HuH-7 (cell line): ENCODE results near the gene CARD10.

Experiments
- DNase-seq: peaks from one replicate; pipeline ENCODE4 v3.0.0; 2011; ENCODE audit warnings: low spot score

CARD10 gene

DNA sequence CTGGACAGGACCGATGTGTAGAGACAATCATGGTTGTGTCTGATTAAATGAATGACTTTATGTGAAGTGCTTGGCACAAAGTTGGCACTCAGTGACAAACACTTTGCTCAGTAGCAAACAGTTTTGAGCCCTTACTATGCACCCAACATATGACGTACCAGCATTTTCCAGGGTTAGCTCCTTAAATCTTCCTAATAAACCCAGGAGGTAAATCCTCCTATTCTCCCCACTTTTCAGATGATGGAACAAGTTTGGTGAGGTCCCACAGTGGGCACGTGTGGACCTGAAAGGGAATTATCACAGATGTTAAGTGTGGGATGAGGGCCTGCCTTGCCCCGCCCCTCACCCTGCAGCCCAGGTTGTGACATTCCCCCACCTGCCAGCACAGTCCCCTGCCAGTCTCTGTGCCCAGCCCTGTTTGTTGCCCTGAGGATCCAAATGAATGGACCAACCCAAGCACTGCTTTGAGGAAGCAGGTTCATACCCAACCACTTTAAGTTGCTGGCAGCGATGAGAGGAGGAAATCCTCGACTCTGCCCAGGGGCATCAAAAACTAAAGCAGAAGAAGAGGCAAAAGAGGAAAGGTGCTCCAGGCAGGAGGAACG is 6.6 kb upstream of the CARD10 start:
- DNase-seq, result no peak

DNA sequence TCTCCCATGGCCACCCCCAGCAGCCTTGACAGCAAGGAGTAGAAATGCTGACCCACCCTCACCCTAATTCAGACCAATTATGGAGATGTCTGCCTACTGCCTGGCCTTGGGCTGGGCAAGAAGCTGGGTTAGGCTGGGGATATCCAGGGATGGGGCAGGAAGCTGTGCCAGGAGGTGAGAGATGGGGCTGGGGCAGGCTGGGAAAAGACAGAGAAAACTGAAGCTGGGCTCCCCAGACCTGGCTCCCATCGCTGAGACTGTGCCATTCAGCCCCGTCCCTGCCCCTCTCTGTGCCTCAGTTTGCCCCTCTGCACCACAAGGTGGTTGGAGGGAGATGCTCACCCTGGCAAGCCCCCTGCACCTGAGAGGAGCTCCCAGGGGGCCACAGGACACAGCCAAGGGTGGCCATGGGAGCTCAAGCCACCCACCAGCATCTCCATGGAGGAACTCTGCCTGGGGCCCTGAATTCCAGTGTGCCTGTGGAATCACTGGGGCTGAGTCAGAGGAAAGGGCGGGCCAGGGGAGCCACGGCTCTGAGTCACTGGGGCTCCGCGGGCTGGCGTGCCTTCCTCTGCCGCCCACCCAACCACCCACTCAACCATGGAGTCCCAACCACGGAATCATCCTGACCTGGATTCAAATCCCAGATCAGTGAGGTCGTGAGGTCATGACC is 6.0 kb upstream of the CARD10 start:
- no peak for DNase-seq

DNA sequence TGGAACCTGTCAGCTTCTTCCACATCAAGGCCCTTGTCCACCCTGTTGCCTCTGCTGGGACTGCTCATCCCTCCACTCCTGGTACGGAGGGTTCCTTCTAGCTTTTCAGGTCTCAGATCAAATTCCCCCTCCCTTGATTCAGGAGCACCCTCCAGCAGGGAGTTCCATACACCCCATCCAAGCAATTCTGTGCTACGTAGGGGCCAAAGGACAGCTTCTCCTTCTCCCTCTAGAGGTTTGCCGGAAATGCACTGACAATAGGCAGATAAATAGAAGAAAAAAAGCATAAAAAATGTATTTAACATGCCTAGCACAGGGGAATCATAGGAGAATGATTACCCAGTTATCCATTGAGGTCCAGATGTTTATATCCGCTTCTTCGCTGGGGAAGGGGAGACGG is 3.3 kb upstream of the CARD10 start:
- DNase-seq, result no peak

DNA sequence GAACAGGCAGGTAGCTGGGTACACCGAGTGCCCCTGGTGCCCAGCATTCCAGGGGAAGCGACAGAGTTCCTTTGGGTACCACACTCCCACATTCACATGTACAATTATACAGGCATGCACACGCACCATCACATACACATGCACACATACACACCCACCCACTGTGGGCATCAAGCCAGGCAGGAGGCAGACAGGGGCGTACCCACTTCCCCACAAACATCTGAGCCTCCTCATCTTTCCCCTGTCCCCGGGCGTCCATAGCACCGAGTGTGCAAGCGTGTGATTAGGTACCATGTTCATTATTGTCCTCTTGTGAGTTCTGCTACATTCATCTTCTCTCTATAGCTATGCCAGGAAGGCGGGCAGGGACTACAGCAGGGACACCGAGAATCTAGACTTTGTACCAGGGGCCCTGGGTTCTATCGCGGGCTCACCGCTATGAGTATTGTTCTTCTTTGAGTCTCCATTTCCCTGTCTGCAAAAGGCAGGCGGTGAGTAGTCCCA is 2.1 kb upstream of the CARD10 start:
- DNase-seq, result no peak

DNA sequence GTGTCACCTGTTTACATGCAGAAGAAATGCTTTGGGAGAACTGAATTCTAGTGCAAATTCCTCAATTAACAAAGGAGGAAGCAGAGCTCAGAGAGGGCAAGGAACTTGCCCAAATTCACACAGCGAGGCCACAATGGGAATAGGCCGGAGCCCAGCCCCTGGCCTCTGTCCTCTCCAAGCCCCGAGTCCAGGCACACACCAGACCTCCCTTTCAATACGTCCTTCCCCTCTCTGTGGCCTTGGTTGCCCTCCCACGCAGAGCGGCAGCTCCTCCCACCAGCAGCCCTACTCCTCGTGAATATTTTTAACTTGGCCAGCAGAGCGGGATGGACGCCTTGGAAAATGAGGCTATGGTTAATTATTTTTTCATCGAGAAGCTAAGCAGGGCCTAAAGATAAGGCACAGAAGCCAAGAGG is 1.6 kb upstream of the CARD10 start:
- DNase-seq, result no peak

DNA sequence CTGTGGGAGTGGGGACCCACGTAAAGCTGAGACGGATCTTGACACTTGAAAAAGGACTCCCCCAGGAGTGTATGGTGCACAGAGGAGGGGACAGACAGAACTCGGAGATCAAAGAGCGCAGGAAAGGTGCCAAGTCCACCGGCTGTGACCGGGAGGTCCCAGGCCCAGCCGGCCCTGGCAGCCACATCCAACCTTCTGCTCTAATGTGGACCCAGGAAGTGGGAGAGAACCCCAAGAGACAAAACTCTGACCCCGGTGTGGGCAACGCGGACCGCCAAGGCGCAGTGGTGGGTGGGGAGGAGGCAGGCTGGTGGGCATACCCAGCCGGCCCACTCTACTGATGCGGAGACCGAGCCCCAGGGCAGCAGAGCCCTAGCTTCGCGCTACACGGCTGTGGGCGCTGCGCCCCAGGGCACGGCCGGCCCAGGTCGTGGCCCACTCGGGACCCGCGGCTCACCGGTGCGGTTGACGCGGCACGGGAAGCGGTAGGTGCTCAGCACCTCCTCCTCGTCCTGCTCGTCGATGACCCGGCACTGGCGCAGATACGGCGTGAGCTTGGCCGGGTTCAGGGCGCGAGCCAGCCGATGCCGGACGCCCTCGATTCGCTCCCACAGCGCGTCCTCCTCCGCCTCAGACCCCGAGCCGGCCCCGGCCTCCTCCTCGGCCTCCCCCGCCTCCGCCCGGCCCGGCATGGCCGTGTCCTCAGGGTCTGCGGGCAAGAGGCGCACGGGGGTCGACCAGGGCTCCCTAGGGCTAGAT is 527 bp downstream of the CARD10 start:
- DNase-seq, result no peak

DNA sequence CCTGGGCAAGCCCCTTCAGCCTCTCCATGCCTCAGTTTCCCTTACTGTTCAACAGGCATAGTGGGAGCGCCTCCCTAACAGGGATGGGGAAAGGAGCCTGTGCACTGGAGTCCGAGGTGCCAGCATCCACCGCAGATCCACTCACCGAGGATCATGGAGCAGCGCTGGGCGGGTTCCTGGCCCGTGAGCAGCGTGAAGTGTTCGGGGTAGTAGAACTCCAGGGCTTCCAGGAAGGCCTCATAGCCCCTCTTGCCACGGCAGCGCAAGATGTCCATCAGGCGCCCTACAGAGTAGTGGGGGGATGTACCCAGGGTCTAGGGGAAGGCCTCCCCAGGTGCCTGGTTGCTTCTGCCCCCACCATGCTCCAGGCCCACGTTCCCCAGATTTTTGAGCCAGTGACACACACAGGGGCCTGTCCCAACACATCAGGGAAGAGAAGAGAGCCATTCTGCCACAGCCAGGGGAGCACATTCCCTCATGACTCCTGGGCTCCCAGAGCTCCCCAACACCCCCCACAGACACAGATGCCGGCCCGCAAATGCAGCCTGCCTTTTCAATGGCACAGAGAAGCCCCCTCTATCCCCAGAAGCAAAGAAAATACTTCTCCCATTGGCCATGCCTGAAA is 1.3 kb downstream of the CARD10 start:
- no peak for DNase-seq

DNA sequence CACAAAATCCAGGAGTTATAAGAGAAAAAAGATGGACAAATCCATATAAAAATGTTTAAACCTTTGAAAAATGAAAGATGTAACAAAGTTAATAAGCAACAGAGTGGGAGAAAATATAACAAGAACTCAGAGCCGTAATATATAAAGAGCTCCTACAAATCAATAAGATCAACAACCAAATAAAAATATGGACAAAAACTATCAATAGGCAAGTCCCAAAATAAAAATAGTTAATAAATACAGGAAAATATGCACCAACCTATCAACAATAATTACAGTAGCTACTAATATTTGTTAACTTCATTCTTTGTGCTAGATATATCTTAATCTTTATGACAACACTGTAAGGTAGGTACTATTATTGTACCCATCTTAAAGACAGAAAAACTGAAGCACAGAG is 2.8 kb downstream of the CARD10 start:
- DNase-seq, result no peak

DNA sequence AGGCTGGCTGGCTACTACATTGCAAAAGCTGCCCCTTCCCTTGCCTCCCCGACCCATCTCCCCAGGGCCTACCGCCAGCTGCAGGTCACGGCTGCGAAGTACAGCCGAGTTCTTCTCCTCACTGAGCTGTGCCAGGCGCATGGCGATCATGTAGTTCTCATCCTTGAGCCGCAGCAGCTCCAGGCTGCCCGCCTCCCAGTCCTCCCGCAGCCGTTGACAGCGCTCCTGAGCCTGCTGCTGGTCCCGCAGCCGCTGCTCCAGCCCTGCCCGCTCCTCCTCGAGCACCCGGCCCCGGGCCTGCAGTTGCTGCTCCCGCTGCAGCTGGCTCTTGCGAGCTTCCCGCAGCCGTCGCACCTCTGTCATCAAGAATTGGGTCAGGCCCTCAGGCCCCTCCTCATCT is 3.3 kb downstream of the CARD10 start:
- no peak for DNase-seq

DNA sequence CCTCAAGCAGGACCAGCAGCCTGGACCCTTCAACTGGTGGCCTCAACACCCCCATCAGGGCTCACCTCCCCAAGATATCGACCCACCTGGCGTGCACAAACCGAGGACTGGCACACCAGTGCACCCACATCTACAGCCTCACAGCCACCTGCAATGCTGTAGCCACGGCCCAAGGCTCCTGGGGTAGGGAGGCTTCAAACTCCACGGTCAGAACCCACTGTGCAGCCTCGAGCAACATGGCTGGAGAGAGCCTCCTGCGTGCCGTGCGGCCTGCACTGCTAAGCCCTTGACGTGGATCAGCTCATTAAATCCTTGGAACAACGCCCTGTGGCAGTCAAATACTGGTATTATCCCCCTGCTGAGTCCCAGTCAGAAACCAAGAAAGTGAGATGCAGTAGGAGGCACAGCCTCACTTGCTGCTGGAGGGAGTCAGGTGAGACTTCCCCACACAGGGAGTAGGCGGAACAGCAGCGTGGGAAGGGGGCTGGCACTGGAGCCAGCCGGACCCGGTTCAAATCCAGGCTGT is 4.6 kb downstream of the CARD10 start:
- DNase-seq, result no peak

DNA sequence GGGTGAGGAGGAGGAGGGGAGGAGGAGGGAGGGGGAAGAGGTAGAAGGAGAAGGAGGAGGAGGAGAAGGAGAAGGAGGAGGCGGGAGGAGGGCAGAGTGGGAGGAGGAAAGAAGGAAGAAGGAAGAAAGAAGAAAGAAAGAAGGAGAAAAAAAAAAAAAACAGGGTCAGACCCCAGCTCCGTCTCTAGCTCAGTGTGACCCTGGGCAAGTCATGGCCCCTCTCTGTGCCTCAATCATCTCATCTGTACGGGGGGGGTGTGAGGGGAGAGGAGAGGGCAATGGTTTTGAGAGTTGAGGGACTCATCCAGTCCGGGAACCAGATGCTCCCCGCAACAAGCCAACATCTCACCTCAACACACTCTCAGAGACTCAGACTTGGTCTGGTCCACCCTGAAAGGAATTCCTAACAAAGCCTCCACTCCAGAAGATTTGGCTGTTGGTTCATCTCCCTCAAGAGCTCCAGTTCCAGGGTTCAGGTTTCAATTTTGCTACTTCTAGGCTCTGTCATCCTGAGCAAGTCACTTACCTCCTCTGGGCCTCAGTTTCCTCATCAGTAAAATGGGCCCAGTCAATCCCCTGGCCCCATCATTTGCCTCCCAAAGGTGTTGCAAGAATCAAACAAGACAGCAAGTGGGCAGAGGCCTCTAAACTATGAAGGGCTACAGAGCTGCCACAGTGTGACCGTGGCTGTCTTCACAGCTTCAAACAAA is 7.7 kb downstream of the CARD10 start:
- no peak for DNase-seq

DNA sequence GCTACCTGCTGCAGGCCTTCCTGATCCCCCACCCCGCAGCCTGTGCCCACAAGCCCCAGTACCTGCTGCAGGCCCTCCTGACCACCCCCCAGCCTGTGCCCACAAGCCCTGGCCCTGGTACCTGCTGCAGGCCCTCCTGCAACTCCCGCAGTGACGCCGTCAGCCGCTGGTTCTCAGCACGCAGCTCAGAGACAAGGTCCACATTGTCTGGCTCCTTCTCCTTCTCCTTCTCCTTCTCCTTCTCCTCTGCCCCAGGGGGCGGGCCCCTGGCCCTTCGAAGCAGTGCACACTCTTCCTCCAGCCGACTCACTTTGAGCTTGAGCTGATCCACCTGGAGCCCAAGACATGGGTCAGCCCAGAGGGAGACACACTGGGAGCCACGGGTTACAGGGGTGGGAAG is 9.1 kb downstream of the CARD10 start:
- no peak for DNase-seq

DNA sequence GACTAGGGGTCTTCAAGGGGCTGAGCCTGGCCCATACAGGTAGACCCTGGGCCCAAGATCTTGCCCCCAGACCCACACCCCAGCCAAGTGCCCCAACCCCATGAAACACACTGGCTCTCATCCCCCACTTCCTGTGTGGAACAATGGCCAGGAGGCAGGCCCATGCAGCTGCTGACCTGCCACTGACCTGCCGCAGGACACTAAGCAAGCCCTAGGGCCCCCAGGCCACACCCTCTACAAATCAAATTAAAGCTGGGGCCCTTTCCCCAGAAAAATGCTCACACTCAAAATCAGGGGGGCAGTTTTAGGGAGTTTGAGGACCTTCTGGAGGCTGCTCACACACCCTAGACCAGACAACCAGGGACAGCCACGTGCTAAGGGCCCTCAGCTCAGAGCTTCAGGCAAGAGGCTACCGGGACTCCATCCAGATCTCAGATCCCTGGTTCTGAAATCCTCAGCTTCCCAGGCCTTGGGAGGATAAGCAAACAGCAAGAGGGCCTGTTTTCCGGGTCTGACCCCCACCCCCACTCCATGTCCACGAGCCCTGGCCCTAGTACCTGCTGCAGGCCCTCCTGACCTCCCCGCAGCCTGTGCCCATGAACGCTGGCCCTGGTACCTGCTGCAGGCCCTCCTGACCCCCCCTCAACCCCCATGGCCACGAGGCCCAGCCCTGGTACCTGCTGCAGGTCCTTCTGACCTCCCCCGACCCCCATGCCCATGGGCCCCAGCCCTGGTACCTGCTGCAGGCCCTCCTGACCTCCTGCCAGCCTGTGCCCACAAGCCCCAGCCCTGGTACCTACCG is 10.0 kb downstream of the CARD10 start:
- no peak for DNase-seq

DNA sequence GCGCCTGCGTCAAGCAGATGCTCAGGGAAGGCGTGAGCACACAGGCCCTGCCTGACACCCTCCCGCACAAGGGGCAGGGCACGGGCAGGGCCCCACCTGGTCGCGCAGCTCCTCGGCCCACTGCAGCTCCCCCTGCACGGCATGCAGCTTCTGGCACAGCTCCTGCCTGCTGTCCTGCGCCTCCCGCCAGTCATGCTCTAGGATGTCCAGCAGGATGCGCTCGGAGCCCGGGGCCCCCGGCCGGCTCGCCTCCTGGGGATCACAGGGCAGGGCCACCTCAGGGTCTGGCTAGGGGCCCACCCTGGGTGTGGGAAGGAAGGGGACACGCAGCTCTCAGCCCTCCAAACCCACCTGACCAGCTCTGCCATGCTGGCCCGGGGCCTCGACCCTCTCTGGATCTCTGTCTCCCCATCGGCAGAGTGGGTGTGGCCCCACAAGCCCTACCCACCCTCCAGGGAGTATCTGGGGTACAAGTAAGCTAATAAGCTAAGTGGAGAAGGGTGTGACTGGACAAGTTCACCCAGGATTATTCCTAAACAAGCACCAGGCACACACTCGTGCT is 10.7 kb downstream of the CARD10 start:
- DNase-seq, result no peak

DNA sequence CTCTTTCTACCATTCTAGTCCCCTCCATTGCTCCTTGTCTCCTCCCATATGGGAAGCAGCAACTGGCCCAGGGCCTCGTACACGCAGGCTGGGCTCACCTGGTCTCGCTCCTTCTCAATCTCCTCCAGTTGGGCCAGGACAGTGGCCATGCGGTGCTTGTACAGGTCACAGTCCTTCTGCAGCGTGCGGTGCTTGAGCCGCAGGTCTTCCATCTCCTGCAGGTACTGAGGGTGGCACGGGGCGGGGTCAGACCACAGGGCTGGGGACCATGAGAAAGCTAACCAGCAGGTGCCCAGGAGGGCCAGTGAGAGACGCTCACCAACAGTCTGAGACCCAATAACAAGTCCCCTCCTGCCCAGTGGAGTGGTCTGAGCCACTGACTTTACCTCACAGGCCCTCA is 11.5 kb downstream of the CARD10 start:
- DNase-seq, result no peak

DNA sequence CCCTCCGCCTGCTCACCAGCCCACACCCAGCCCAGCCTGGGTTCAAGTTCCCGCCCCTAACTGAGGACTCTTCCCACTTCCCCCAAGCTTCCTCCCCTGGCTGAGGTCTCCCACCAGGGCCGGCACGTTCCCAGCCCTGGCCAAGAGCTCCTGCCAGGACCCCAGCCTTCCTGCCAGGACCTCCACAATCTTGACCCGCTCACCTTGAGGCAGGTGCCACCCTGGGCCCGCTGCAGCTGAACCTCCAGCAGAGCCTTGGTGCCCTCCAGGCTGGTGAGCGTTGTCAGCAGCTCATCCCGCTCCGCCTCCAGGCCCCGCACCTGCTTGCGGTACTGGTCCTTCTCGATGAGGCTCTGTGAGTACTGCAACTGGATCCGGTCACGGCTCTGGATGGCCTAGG is 13.2 kb downstream of the CARD10 start:
- no peak for DNase-seq

DNA sequence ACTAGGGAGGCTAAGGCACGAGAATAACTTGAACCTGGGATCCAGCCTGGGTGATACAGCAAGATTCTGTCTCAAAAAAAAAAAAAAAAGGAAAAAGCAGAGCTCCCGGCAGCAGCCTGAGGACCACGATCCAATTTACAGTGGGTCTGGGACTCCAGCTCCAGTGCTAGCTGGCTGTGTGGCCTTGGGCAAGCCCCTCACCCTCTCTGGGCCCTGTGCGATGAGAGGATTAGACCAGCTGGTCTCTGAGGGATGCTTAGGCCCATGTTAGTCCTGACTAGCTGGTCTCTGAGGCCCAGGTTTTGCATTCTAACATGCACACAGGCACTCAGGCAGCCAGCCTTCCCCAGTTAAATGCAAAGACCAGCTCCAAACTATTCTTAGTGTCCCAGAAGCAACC is 13.7 kb downstream of the CARD10 start:
- DNase-seq, result no peak

DNA sequence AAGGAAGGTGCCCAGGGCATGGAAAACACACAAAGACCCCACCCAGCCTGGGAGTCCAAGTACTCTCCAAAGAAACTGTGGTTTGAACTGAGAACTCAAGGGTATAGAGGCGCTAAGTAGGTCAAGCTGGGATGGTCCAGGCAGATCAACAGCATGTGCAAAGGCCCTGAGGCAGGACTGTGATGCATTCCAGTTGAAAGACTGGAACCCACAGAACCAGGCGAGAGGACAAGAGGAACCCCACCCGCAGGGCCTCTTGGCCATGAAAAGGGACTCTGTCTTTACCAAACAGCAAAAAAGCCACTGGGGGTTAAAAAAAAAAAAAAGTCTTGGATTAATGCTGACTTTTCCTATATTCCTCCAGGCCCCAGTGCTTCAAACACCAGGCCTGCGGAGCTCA is 14.3 kb downstream of the CARD10 start:
- no peak for DNase-seq

DNA sequence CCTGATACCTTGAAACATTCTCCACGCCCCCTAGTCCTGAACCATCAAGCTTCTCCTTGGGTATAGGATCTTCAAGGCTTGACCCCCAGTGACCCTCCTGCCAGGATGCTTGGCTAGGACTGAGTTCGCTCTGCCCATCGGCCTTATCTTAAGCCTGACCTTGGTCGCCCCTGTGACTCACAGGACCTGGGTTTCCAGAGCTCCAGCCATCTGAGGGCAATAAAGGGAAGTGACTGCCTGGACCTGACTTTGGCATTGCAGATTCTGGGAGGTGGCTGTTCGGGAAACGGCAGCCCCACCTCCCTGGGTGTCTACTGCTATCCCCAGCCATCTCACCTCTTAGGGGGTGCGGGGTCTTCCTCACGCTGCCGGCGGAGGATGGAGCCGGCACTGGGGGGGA is 15.4 kb downstream of the CARD10 start:
- DNase-seq, result peak; percentile 69

DNA sequence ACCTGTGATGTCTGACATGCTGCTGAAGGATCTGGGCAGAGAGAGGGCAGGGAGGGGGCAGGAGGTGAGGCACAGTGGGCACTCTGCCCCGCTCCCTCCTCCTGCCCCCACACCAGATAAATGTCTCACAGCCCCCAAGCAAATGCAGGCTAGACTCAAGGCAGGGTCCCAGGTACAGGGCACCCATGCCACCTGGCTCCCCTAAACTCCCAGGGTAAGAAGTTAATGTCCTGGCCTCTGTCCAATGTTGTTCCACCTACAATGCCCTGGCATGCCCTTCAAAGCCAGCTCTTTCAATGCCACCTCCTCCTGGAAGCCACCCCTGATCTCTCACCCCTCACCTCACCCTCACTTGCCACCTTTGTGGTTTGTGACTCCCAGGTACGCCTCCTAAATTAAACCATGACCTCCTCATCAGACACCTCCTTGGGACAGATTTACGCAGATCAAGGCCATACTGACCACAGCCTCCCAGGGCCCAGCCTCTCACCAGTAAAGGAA is 16.0 kb downstream of the CARD10 start:
- no peak for DNase-seq
